ENCODE results near the gene GARIN6.

GRCh38 chr12:99620159-99620479 lies 27.4 kb upstream of the GARIN6 start:
- no peak for TF ChIP-seq POLR2A (IDR thresholded peaks at IDR 0.05)
- TF ChIP-seq CTCF (IDR thresholded peaks at IDR 0.05), result no peak

Measured in esophagus squamous epithelium (tissue), 4 donors.